ENCODE data around the gene ERICH6B.

DNA sequence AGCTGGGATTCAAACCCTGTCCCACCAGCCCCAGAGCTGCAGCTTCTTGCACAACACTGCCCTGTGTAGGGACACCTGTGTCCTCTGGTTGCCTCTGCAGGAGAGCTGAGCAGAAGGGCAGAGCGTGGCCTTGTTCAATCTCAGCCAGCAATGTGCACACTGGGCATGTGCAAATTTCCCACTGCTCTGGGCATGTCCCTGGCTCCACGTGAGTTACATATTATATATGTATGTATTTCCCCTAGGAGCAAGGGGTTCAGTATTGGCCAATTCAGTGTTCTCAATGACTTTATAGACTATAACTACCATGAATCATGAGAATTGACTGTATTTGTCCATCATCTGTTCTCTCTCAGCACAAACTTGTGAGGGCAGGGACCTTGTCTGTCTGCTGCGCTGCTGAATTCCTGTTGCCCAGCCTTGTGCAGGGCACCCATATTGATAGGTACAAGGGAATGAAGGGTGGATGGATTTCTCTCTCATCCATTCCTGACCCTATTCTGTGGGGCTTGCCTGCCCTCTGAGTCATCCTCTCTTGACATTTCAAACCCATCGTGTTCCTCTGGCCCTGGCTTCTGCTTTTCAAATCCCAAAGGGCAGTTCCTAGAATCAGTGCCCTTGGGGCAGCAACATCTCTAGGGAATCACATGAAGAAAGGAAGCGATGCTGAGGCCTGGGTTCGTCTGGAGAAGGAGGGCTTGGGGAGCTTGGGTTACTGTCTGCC lies 69.7 kb downstream of the ERICH6B start:
- TF ChIP-seq, protein P1, sequence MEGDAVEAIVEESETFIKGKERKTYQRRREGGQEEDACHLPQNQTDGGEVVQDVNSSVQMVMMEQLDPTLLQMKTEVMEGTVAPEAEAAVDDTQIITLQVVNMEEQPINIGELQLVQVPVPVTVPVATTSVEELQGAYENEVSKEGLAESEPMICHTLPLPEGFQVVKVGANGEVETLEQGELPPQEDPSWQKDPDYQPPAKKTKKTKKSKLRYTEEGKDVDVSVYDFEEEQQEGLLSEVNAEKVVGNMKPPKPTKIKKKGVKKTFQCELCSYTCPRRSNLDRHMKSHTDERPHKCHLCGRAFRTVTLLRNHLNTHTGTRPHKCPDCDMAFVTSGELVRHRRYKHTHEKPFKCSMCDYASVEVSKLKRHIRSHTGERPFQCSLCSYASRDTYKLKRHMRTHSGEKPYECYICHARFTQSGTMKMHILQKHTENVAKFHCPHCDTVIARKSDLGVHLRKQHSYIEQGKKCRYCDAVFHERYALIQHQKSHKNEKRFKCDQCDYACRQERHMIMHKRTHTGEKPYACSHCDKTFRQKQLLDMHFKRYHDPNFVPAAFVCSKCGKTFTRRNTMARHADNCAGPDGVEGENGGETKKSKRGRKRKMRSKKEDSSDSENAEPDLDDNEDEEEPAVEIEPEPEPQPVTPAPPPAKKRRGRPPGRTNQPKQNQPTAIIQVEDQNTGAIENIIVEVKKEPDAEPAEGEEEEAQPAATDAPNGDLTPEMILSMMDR (IDR thresholded peaks at IDR 0.05) = no peak
- TF ChIP-seq POLR2AphosphoS5 (IDR thresholded peaks at IDR 0.05) (no peak), POLR2A (IDR thresholded peaks at IDR 0.05) (no peak)

All from gastroesophageal sphincter (tissue), 3 donors.